K562 (cell line): Measurements from ENCODE around the gene HLA-B.
"Not testable (repeated sequence)": the region's sequence is repeated elsewhere in the genome, so short reads cannot be mapped to it uniquely, and the experiment has no call there.

Source experiments
- CTCF ChIP-seq, 3 experiments: IDR thresholded peaks in 2 of 3; conservative IDR thresholded peaks in 1 of 3; 2 replicates each; pipeline ENCODE4 v1.5.1; 2011 to 2012; ENCODE audit warnings: low read length in 3 of 3, mild to moderate bottlenecking in 3 of 3, control low read depth in 2 of 3, improper control_type of control experiment in 1 of 3, inconsistent platforms in 1 of 3, low read depth in 1 of 3, mixed read lengths in 1 of 3, moderate library complexity in 1 of 3; ENCODE audit not compliant: insufficient read depth in 2 of 3
- FOXM1 ChIP-seq, 2 experiments: fragments of 450-650 bp in 1 of 2; sonication (generic) in 1 of 2; formaldehyde crosslinking in 1 of 2; IDR thresholded peaks; 2 replicates each; pipeline versions ENCODE4 v1.6.1 to v1.9.0; 2017 to 2022; ENCODE audit warnings: low read depth in 2 of 2, mild to moderate bottlenecking in 2 of 2, missing genetic modification reagents in 1 of 2, moderate library complexity in 1 of 2
- MEIS2 ChIP-seq: fragments of 450-650 bp; IDR thresholded peaks from 2 replicates; pipeline ENCODE4 v1.6.1; 2014; ENCODE audit warnings: mild to moderate bottlenecking; ENCODE audit not compliant: partially characterized antibody
- NBN ChIP-seq: fragments of 450-650 bp; IDR thresholded peaks from 2 replicates; pipeline ENCODE4 v1.6.1; 2016; ENCODE audit warnings: low read depth, mild to moderate bottlenecking
- PCBP1 ChIP-seq: fragments of 200-400 bp; formaldehyde crosslinking; IDR thresholded peaks from 2 replicates; pipeline ENCODE4 v1.6.1; 2018; ENCODE audit warnings: mild to moderate bottlenecking, low read depth, low read length; ENCODE audit not compliant: poor library complexity, severe bottlenecking
- REST ChIP-seq, 2 experiments: fragments of 450-650 bp; formaldehyde crosslinking in 1 of 2; IDR thresholded peaks; 2 replicates each; pipeline versions ENCODE4 v1.4.0 to v1.6.1; 2014 to 2020; ENCODE audit warnings: mild to moderate bottlenecking in 2 of 2, borderline replicate concordance in 1 of 2, low read depth in 1 of 2
- ZBTB8A ChIP-seq: fragments of 450-650 bp; IDR thresholded peaks from 2 replicates; pipeline ENCODE4 v1.6.1; 2018; ENCODE audit warnings: mild to moderate bottlenecking, moderate library complexity; ENCODE audit not compliant: partially characterized antibody

- not testable (repeated sequence) for TF ChIP-seq REST (IDR thresholded peaks at IDR 0.05; ENCODE audit: borderline replicate concordance); REST (CRISPR knock-in tag; IDR thresholded peaks at IDR 0.05; ENCODE audit: low read depth); MEIS2; PCBP1; ZBTB8A; NBN; CTCF (IDR thresholded peaks at IDR 0.05 in 2 of 3, conservative IDR thresholded peaks at IDR 0.05 in 1 of 3; ENCODE audit: insufficient read depth in 2 of 3, low read depth in 1 of 3, low read length in 3 of 3); FOXM1 (IDR thresholded peaks at IDR 0.05; ENCODE audit: low read depth); FOXM1 (CRISPR knock-in tag; IDR thresholded peaks at IDR 0.05; ENCODE audit: low read depth)
Measured at GRCh38 chr6:31389802-31390132, 32.8 kb upstream of the HLA-B start.
